ENCODE results near the gene USP43.

DNA sequence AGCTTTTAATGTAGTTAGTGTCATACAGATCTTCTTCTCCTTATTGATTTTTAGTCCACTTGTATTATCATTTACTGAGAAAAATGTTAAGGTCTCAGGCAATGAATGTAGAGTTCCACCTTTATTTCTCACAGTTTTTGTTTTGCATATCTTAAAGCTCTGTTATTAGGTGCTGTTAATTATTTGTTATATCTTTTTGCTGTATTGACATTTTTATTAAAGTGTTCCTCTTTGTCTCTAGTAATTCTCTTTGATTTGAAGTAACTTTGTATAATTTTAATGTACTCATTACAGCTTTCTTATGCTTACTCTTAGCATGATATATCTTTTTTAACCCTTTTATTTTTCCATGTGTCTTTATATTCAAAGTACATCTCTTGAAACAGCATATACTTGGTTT is 22.4 kb upstream of the USP43 start:
- TF ChIP-seq, protein P1, sequence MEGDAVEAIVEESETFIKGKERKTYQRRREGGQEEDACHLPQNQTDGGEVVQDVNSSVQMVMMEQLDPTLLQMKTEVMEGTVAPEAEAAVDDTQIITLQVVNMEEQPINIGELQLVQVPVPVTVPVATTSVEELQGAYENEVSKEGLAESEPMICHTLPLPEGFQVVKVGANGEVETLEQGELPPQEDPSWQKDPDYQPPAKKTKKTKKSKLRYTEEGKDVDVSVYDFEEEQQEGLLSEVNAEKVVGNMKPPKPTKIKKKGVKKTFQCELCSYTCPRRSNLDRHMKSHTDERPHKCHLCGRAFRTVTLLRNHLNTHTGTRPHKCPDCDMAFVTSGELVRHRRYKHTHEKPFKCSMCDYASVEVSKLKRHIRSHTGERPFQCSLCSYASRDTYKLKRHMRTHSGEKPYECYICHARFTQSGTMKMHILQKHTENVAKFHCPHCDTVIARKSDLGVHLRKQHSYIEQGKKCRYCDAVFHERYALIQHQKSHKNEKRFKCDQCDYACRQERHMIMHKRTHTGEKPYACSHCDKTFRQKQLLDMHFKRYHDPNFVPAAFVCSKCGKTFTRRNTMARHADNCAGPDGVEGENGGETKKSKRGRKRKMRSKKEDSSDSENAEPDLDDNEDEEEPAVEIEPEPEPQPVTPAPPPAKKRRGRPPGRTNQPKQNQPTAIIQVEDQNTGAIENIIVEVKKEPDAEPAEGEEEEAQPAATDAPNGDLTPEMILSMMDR (conservative IDR thresholded peaks at IDR 0.05; ENCODE audit: low read depth, low read length) = no peak
- TF ChIP-seq EZH2 (IDR thresholded peaks at IDR 0.05; ENCODE audit: low read length, unreplicated experiment) (no peak), EZH2phosphoT487 (IDR thresholded peaks at IDR 0.05; ENCODE audit: borderline replicate concordance, low read length) (no peak)

All from PC-3 (cell line).